LNCaP clone FGC (cell line): ENCODE measurements around the gene UBE2QL1.

Source experiments
- DNase-seq: peaks from one replicate; pipeline ENCODE4 v3.0.0-alpha.2; 2011; ENCODE audit warnings: low read depth
- H3K4me3 ChIP-seq: 2 replicates; pipeline ENCODE4 v1.5.1; 2011; ENCODE audit warnings: mild to moderate bottlenecking, low read depth, low read length, control low read depth
- TF ChIP-seq, protein P1 (sequence below): IDR thresholded peaks from 2 replicates; pipeline ENCODE4 v1.5.1; 2012; ENCODE audit warnings: mild to moderate bottlenecking; ENCODE audit not compliant: control insufficient read depth, insufficient read depth; ENCODE audit errors: extremely low read depth

Gene UBE2QL1

DNA sequence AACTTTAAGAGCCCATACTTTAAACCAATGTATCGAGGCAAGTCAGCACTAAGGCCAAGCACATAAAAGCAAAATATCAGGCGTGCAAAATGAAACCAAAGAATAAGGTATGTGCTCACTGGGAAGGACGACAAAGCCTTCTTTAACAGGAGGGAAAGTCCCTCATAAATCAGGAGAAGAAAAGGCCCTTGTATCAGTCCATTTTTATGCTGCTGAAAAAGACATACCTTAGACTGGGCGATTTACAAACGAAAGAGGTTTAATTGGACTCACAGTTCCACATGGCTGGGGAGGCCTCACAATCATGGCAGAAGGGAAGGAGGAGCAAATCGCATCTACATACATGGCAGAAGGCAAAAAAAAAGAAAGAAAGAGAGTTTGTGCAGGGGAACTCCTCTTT, 68.9 kb downstream of the UBE2QL1 start:
- TF ChIP-seq, protein P1, sequence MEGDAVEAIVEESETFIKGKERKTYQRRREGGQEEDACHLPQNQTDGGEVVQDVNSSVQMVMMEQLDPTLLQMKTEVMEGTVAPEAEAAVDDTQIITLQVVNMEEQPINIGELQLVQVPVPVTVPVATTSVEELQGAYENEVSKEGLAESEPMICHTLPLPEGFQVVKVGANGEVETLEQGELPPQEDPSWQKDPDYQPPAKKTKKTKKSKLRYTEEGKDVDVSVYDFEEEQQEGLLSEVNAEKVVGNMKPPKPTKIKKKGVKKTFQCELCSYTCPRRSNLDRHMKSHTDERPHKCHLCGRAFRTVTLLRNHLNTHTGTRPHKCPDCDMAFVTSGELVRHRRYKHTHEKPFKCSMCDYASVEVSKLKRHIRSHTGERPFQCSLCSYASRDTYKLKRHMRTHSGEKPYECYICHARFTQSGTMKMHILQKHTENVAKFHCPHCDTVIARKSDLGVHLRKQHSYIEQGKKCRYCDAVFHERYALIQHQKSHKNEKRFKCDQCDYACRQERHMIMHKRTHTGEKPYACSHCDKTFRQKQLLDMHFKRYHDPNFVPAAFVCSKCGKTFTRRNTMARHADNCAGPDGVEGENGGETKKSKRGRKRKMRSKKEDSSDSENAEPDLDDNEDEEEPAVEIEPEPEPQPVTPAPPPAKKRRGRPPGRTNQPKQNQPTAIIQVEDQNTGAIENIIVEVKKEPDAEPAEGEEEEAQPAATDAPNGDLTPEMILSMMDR, result no peak
- no peak overlapping the region for H3K4me3 ChIP-seq
- DNase-seq, result no peak

DNA sequence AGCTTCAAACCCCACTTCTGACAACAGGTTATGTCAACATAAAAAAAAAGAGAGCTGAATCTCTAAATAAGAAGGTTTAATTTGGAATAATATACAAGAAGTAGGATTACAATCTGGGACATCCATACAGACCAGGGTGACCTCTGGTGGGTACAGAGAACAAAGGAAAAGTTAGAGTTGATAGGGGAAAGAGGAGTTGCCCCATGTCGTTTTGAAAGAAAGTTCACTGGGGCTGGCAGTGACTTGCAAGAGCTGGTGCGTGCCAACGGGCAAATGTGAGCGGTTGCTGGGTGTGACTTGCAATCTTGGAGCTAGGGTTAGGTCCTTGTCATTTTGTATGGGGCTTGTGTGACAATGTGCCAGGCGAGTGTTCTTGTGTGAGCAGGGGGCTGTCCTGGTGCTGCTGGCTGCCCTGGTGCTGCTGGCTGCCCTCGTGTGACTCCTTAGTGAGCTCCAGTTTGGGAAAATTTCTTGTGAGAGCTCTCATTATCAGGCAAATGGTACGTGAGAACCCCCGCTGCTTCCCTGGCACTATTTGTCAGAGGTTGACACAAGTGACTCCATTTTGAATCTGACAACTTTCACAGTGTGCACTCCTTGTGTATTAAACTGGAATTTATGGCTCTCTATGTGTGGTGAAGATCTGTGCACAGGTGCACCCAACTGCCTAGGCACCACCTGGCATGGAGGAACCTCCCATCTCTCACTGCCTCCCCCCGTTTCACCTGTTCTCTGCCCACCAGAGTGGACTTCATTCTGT, 69.8 kb downstream of the UBE2QL1 start:
- TF ChIP-seq, protein P1, result no peak

DNA sequence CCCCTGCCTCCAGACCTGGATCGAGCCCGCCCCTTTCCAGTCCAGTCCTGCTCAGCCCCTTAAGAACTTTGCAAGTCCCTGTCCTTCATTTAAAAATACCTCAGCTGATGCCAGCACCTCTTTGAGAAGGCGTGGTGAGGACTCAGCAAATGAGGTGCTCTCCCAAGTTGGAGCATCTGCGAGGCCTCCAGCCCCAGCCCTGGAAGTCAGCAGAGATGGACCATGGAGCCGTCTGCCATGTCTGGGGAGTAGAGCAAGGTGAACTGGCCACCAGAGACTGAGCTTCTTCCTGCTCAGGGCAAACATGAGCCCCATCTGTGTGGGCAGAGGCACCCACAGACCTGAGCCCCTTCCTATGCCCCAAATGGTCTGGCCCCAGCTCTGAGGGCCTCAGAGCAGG, 71.5 kb downstream of the UBE2QL1 start:
- TF ChIP-seq, protein P1, result no peak
- H3K4me3 ChIP-seq, result no peak overlapping the region
- no peak for DNase-seq

More for the DNA sequence above, 69.8 kb downstream of the UBE2QL1 start:
- H3K4me3 ChIP-seq, result no peak overlapping the region
- no peak for DNase-seq

DNA sequence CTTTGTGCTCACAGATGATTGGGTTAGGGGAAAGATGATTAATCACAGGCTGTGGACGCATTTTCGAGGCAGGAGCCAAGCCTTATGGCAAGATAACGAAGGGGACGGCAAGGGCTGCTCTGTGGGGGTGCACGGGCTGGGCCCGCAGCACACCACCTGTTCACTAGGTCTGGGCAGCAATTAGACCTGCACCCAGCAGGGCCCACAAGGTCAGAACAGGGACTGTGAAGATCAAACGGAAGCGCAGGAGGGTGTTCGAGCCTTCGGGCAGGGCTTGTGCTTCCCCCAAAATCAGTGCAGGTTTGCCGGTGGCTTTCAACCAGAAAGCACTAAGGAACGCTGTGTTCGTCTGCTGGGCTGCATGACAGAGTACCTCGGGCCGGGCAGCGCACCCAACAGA, 73.7 kb downstream of the UBE2QL1 start:
- no peak for DNase-seq
- TF ChIP-seq, protein P1, result no peak
- H3K4me3 ChIP-seq, result no peak overlapping the region

DNA sequence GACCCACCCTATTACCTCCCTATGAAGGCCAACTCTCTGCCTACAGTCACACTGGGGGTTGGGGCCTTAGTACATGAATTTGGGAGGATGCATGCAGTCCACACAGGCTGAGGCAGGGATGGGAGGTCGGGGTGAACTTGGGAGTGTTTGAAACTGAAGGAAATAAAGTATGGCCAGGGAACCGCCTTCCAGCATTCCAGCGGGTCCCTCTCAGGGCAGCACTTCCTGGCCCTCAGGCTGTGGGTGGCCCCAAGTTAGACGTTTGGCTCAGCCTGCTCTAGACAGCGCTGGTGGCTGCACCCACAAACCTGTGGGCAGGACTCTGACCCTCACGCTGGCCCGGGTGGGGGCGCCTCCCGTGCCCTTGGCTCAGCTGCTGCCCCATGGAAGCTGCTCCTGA, 74.3 kb downstream of the UBE2QL1 start:
- H3K4me3 ChIP-seq, result no peak overlapping the region
- TF ChIP-seq, protein P1, result no peak
- DNase-seq, result no peak

DNA sequence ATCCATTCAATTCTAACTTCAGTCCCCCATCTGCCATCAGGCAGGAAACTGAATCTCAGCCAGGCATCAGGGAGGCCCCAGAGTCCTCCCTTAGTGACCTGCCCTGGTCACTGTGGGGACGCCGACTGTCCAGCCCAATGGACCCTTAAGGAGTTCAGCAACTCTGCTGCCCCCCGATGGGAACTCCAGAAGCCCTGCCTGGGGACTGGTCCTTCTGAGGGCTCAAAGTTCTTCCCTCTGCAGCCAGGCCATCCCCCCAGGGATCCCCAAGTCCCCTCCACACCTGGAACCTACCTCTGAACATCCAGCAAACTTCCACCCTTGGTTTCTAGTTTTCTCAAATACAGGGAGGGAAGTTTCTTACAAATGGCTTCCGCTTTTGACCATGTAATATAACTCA, 76.8 kb downstream of the UBE2QL1 start:
- TF ChIP-seq, protein P1, result no peak
- no peak overlapping the region for H3K4me3 ChIP-seq
- no peak for DNase-seq

DNA sequence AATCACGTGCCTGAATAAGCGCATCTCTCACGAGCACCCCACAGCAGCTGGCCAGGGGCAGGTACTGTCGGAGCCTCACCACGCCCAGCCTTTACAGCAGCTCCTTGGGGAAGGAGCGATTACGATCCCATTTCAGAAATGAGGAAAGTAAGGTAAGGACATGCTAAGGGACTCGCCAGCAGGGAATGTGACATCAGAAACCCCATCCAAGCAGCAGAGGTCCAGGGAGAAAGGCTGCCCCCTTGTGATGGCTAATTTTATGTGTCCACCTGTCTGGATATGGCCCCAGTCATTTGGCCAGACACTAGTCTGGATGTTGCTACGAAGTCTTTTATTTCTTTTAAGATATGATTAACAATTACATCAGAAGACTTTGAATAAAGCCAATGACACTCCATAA, 77.3 kb downstream of the UBE2QL1 start:
- peak; percentile 26 for DNase-seq

More for the DNA sequence above, 77.3 kb downstream of the UBE2QL1 start:
- TF ChIP-seq, protein P1, result peak; percentile 77
- no peak overlapping the region for H3K4me3 ChIP-seq
